ENCODE measurements around the gene GPR108. TPM values are rescaled to one million over a fixed set of nuclear protein-coding genes. Genes with fewer than 3 reads are reported as not detected.

The GPR108 gene
- polyA plus RNA-seq, 1 experiment = 34.5 TPM

- H3K9me3 ChIP-seq (ENCODE audit: control insufficient read depth, insufficient read depth, low read length) = peaks cover 7% of the 10 kb centered on the region; the same call in 1 of the 2 replicates
- no peak overlapping the region for H3K4me3 ChIP-seq (ENCODE audit: low read depth, low read length)
- POLR2A ChIA-PET = no interaction called here
- CTCF ChIA-PET = interaction anchor here (1.5 kb wide), 1 partner anchor 16 kb away, joined by 4 read pairs; no protein-coding TSS in a partner anchor
- H3K27me3 ChIP-seq (ENCODE audit: control insufficient read depth, insufficient read depth, low read length) = no peaks in the 10 kb centered on the region
- H3K27ac ChIP-seq (ENCODE audit: low read depth, low read length) = no peak overlapping the region
- DNase-seq (ENCODE audit: low read depth, low spot score) = no peak
- no peak for TF ChIP-seq CTCF (IDR thresholded peaks at IDR 0.05; ENCODE audit: low read depth, low read length)
Measured at GRCh38 chr19:6754653-6755463, 17.5 kb upstream of the GPR108 start.

GRCh38 chr19:6754136-6754535 lies 16.8 kb upstream of the GPR108 start:
- CTCF ChIA-PET = interaction anchor here (1.5 kb wide), 1 partner anchor 17 kb away, joined by 4 read pairs; no protein-coding TSS in a partner anchor
- no peak for TF ChIP-seq CTCF (IDR thresholded peaks at IDR 0.05; ENCODE audit: low read depth, low read length)
- H3K27ac ChIP-seq (ENCODE audit: low read depth, low read length) = no peak overlapping the region
- H3K27me3 ChIP-seq (ENCODE audit: control insufficient read depth, insufficient read depth, low read length) = no peaks in the 10 kb centered on the region
- H3K4me3 ChIP-seq (ENCODE audit: low read depth, low read length) = no peak overlapping the region
- peaks cover 7% of the 10 kb centered on the region; the same call in 1 of the 2 replicates for H3K9me3 ChIP-seq (ENCODE audit: control insufficient read depth, insufficient read depth, low read length)
- DNase-seq (ENCODE audit: low read depth, low spot score) = no peak
- POLR2A ChIA-PET = no interaction called here

- H3K9me3 ChIP-seq (ENCODE audit: control insufficient read depth, insufficient read depth, low read length) = peaks cover 7% of the 10 kb centered on the region; the same call in 1 of the 2 replicates
Measured at GRCh38 chr19:6753178-6754031, 16.0 kb upstream of the GPR108 start.

GRCh38 chr19:6752256-6753177 lies 15.1 kb upstream of the GPR108 start:
- TF ChIP-seq CTCF (IDR thresholded peaks at IDR 0.05; ENCODE audit: low read depth, low read length) = no peak
- ChIA-PET POLR2A (interaction anchor here (1.5 kb wide), 1 partner anchor 14 kb away, joined by 3 read pairs; no protein-coding TSS in a partner anchor), CTCF (no interaction called here)
- no peak overlapping the region for H3K4me3 ChIP-seq (ENCODE audit: low read depth, low read length)
- DNase-seq (ENCODE audit: low read depth, low spot score) = no peak
- peaks cover 7% of the 10 kb centered on the region; the same call in 1 of the 2 replicates for H3K9me3 ChIP-seq (ENCODE audit: control insufficient read depth, insufficient read depth, low read length)
- H3K27ac ChIP-seq (ENCODE audit: low read depth, low read length) = no peak overlapping the region
- H3K27me3 ChIP-seq (ENCODE audit: control insufficient read depth, insufficient read depth, low read length) = no peaks in the 10 kb centered on the region

More at GRCh38 chr19:6753178-6754031, 16.0 kb upstream of the GPR108 start:
- Histone ChIP-seq H3K27ac (ENCODE audit: low read depth, low read length) (no peak overlapping the region), H3K27me3 (ENCODE audit: control insufficient read depth, insufficient read depth, low read length) (no peaks in the 10 kb centered on the region), H3K4me3 (ENCODE audit: low read depth, low read length) (peak overlapping the region; percentile 37; the same call in 1 of the 2 replicates)
- no peak for TF ChIP-seq CTCF (IDR thresholded peaks at IDR 0.05; ENCODE audit: low read depth, low read length)
- DNase-seq (ENCODE audit: low read depth, low spot score) = no peak
- CTCF ChIA-PET = interaction anchor here (1.5 kb wide), 1 partner anchor 17 kb away, joined by 4 read pairs; no protein-coding TSS in a partner anchor
- POLR2A ChIA-PET = interaction anchor here (1.5 kb wide), 1 partner anchor 15 kb away, joined by 3 read pairs; no protein-coding TSS in a partner anchor

Data from AG04450 (cell line).